GM18519 (cell line): ENCODE results near the gene SF3A2.

Experiments
- ATAC-seq: cut with Tn5 transposase; IDR thresholded peaks from one replicate; pipeline ENCODE4 v1.9.1; 2021; ENCODE audit warnings: mild to moderate bottlenecking, moderate library complexity; ENCODE audit not compliant: unreplicated experiment, low FRiP score

Gene SF3A2

GRCh38 chr19:2207008-2207407 is 29.6 kb upstream of the SF3A2 start:
- ATAC-seq = no peak

DNA sequence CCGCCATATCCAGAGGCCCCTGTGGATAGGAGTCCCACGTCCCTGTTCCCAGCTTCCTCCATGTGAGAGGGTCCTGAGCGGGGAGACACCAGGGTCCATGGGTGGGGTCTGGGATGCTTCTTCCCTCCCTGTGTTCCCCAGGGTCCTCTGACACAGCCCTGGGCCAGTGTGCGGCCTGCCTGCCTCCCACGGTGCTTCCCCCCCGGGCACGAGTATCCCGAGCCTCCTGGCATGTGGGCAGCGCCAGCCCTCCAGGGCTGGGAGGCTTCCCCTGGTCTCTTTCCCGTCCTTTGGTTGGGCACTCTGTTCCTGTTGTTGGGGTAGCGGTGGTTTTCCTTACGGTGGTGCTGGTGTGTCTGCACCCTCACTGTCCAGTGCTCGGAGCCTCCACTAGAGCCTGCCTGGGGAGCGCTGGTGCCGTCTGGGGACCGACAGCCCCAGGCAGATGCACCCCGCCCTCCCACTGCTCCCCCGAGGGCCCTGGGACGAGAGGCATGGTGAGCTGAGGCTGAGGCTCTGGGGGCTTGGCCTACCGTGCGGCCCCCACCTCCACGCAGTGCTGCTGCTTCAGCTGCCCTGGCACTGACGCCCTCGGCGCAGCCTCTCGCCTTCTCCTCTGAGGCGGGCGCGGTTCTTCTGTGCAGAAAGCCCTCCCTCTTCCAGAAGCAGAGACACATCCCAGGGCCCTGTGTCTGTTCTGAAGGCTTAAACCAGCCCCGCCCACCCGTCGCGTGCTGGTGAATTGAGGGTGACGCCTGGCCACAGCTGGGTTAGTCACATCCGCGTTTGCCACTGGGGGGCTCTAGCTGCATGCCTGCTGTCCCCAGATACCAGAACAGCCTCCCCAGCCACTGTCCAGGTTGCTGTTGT is 28.4 kb upstream of the SF3A2 start:
- no peak for ATAC-seq

- ATAC-seq = no peak
Observed at GRCh38 chr19:2208975-2209374, 27.6 kb upstream of the SF3A2 start.

GRCh38 chr19:2209408-2209807 is 27.2 kb upstream of the SF3A2 start:
- ATAC-seq = no peak

DNA sequence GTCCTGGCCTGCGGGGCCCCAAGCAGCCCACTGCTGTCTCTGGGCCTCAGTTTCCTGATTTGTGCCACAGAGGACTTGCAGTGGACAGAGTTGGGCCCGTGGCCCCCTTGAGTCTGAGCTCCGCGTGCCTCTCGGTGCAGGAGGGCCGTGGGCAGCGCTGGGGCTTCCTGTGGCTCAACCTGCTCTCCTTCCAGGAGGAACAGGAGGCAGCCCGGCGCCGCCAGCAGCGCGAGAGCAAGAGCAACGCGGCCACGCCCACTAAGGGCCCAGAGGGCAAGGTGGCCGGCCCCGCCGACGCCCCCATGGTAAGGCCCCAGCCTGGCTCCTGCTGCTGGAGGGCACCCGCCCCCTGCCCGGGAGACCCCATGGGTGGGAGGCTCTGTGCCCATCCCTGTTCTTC is 26.4 kb upstream of the SF3A2 start:
- ATAC-seq = no peak

DNA sequence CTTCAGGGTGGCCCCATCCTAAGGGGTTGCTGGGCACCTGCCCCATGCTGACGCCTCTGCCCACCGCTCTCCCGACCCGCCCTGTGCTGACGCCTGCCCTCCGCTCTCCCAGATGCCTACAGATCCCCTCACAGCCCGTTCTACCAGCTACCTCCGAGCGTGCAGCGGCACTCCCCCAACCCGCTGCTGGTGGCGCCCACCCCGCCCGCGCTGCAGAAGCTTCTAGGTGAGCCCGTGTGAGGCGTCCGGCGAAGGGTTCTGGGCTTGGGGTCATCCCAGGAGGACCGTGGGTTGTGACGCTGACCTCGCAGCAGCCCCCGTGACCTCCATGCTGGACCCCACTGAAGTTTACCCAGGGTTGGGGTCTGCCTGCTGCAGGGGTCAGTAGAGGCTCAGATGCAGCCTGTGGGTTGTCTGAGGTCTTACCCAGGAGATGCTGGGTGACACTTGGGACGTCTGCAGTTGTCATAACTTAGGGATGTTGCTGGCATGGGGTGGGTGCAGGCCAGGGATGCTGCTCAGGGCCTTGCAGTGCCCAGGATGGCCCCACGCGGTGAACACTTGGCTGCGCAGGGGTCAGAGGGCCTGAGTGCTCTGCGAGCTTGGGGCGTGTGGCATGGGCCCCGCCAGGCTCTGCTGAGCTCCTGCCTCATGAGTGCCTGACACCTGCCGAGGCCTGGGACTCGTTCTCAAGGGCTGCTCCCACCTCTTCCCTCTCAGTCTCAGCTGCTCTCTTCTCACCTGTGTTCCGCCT is 25.5 kb upstream of the SF3A2 start:
- ATAC-seq = no peak

- no peak for ATAC-seq
Observed at GRCh38 chr19:2212861-2213711, 23.5 kb upstream of the SF3A2 start.

- ATAC-seq = no peak
Observed at GRCh38 chr19:2213799-2214198, 22.8 kb upstream of the SF3A2 start.

- ATAC-seq = no peak
Observed at GRCh38 chr19:2214251-2214650, 22.4 kb upstream of the SF3A2 start.

DNA sequence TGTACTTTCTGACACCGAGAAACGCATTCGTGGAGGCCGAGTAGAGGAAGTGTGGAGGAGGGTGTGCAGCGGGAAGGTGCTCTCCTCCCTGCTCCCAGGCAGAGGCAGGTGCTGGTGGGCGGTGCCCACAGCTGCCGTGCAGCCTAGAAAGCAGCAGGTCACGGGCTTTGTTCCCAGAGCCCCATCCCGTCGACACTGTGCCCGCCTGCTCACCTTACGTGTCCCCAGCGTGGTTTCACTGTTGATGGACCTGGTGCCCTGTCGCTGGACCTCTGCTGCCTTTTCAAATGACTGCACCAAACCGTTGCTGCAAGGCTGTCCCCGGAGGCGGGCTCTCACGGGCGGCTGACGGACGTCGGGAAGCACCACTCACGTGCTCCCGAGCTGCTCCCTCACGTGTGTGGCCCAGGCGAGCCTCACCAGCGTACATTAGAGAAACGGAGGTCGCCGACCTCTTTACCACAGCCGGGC is 21.3 kb upstream of the SF3A2 start:
- no peak for ATAC-seq

GRCh38 chr19:2216361-2217225 is 20.0 kb upstream of the SF3A2 start:
- ATAC-seq = no peak

DNA sequence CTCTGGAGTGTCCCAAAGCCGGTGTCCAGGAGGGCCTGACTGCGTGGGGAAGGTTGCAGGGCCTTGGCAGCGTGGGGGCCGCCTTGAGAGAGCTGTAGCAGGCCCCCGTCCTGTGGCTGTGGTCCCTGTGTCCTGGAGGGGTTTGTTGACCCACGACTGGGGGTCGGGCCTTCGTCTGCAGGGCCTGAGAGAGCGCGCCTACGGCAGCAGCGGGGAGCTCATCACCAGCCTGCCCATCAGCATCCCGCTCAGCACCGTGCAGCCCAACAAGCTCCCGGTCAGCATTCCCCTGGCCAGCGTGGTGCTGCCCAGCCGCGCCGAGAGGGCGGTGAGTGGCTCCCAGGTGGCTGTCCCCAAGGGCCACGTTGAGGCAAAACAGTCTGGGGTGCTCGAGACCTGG is 19.0 kb upstream of the SF3A2 start:
- ATAC-seq = no peak

GRCh38 chr19:2219726-2220125 is 16.9 kb upstream of the SF3A2 start:
- ATAC-seq = no peak

GRCh38 chr19:2221250-2221831 is 15.3 kb upstream of the SF3A2 start:
- no peak for ATAC-seq

- ATAC-seq = no peak
Observed at GRCh38 chr19:2221918-2222317, 14.7 kb upstream of the SF3A2 start.

- ATAC-seq = no peak
Observed at GRCh38 chr19:2223391-2223790, 13.2 kb upstream of the SF3A2 start.

- ATAC-seq = no peak
Observed at GRCh38 chr19:2223959-2224358, 12.7 kb upstream of the SF3A2 start.

- ATAC-seq = no peak
Observed at GRCh38 chr19:2224754-2225349, 11.8 kb upstream of the SF3A2 start.

- no peak for ATAC-seq
Observed at GRCh38 chr19:2225415-2226050, 11.1 kb upstream of the SF3A2 start.
